ENCODE results near the gene DNER.

The DNER gene

DNA sequence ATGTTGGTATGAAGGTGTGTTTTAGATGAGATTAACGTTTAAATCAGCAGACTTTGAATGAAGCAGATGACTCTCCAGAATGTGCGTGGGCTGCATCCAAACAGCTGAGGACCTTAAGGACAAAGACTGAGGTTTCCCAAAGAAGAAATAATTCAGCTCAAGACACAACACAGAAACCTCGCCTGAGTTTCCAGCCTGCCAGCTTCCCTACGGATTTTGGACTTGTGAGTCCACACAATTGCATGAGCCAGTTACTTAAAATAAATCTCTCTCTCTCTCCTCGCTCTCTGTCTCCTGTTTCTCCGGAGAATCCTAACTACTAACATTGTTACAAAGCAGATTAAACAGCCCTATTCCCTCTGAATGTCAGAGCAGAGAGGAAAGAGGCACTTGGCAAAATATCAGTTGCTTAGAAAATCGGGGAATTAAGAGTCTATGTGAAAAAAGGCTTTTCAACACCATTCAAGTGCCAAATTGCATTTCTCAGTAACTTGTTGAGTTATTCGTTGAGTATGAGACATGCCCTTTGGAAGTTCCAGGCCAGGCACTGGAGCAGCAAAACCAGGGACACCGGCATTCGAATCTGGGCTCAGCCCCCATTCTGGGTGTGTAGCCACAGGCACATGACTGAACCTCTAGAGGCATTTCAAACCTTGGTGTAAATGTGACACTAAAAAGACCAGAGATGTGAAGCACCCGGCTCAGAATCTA is 268.7 kb downstream of the DNER start:
- no peak for DNase-seq (ENCODE audit: extremely low read depth, insufficient read length)
- no peak overlapping the region for H3K4me3 ChIP-seq (replicated peaks; ENCODE audit: low read depth, low read length)
- TF ChIP-seq, protein P1, sequence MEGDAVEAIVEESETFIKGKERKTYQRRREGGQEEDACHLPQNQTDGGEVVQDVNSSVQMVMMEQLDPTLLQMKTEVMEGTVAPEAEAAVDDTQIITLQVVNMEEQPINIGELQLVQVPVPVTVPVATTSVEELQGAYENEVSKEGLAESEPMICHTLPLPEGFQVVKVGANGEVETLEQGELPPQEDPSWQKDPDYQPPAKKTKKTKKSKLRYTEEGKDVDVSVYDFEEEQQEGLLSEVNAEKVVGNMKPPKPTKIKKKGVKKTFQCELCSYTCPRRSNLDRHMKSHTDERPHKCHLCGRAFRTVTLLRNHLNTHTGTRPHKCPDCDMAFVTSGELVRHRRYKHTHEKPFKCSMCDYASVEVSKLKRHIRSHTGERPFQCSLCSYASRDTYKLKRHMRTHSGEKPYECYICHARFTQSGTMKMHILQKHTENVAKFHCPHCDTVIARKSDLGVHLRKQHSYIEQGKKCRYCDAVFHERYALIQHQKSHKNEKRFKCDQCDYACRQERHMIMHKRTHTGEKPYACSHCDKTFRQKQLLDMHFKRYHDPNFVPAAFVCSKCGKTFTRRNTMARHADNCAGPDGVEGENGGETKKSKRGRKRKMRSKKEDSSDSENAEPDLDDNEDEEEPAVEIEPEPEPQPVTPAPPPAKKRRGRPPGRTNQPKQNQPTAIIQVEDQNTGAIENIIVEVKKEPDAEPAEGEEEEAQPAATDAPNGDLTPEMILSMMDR (IDR thresholded peaks at IDR 0.05; ENCODE audit: insufficient read depth, low read length, poor library complexity, severe bottlenecking), result no peak
- no peaks in the 10 kb centered on the region for H3K36me3 ChIP-seq (ENCODE audit: control insufficient read depth, insufficient read depth, low read length)
- H3K27me3 ChIP-seq (replicated peaks; ENCODE audit: control insufficient read depth, insufficient read depth, low read length), result no peaks in the 10 kb centered on the region

DNA sequence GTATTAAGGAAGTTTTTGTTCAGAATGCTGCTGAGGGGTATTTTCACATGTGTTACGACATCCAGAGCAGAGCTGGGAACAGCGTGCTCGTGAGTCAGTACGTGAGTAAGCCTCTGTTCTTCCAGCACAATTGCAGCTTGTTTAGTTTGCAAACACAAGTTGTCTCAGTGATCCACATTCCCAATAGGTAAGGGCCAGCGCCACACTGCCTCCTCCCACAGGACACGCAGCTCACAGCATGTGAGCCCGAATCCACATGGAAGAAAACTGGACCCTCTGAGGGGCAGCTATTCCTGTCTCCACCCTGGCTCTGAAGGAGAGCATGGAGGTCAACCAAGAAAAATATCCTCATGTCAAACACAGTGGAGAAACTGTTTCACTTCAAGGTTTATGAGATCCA is 269.3 kb downstream of the DNER start:
- DNase-seq (ENCODE audit: extremely low read depth, insufficient read length), result no peak
- H3K36me3 ChIP-seq (ENCODE audit: control insufficient read depth, insufficient read depth, low read length), result no peaks in the 10 kb centered on the region
- H3K27me3 ChIP-seq (replicated peaks; ENCODE audit: control insufficient read depth, insufficient read depth, low read length), result no peaks in the 10 kb centered on the region
- H3K4me3 ChIP-seq (replicated peaks; ENCODE audit: low read depth, low read length), result no peak overlapping the region
- TF ChIP-seq, protein P1 (IDR thresholded peaks at IDR 0.05; ENCODE audit: insufficient read depth, low read length, poor library complexity, severe bottlenecking), result no peak

DNA sequence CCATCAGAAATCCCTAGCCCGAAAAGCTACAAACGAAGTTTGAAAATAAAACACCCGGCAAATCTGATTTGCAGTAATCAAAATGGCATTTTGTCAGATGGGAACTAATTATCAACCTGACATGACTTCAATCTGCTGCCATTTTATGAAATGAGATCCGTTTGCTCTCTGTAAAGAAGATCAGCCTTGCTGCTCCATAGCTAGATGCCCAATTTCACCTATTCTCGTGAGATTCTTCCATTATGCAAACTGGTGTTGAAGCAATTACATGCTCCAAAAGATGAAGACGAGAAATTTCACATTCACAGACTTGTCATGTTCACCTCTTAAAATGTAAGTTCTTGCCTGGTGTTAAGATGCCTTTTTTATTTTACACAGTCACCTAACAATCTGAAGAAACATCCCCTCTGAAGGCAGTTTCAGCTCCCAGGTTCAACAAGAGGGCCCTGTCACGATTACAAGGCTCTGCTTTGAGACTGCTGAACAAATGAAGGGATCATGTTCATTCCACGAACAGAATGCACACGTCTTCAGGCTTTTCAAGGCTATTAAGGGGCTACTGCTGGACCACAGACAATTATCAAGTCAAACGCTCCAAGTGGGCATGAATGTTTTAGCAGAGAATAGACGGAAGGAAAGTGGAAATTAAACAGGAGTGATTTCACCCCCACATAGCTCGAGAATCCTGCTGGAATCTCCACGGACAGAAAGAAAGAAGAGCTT is 270.6 kb downstream of the DNER start:
- TF ChIP-seq, protein P1 (IDR thresholded peaks at IDR 0.05; ENCODE audit: insufficient read depth, low read length, poor library complexity, severe bottlenecking), result no peak

DNA sequence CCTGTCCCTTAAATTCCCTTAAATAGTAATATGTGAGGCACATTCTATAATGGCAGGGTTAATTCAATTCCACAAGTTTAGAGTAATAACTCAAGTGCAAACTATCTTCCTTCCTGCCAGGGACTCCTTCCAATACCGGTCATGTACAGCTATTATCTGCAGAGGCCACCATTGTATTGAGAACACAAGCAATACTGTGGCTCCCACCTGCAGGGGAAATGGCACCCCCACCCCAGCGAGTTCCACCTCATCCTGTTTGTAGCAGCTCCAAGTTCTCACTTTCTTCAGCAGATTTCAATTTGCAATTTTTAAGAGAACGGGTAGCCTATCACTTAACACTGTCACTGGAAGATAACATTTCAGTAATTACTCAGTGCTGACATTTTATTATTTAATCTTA is 271.2 kb downstream of the DNER start:
- TF ChIP-seq, protein P1 (IDR thresholded peaks at IDR 0.05; ENCODE audit: insufficient read depth, low read length, poor library complexity, severe bottlenecking), result no peak
- no peaks in the 10 kb centered on the region for H3K27me3 ChIP-seq (replicated peaks; ENCODE audit: control insufficient read depth, insufficient read depth, low read length)
- DNase-seq (ENCODE audit: extremely low read depth, insufficient read length), result no peak
- H3K4me3 ChIP-seq (replicated peaks; ENCODE audit: low read depth, low read length), result no peak overlapping the region
- no peaks in the 10 kb centered on the region for H3K36me3 ChIP-seq (ENCODE audit: control insufficient read depth, insufficient read depth, low read length)

More for the DNA sequence above, 270.6 kb downstream of the DNER start:
- Histone ChIP-seq H3K4me3 (replicated peaks; ENCODE audit: low read depth, low read length) (no peak overlapping the region), H3K36me3 (ENCODE audit: control insufficient read depth, insufficient read depth, low read length) (no peaks in the 10 kb centered on the region), H3K27me3 (replicated peaks; ENCODE audit: control insufficient read depth, insufficient read depth, low read length) (no peaks in the 10 kb centered on the region)
- DNase-seq (ENCODE audit: extremely low read depth, insufficient read length), result no peak

DNA sequence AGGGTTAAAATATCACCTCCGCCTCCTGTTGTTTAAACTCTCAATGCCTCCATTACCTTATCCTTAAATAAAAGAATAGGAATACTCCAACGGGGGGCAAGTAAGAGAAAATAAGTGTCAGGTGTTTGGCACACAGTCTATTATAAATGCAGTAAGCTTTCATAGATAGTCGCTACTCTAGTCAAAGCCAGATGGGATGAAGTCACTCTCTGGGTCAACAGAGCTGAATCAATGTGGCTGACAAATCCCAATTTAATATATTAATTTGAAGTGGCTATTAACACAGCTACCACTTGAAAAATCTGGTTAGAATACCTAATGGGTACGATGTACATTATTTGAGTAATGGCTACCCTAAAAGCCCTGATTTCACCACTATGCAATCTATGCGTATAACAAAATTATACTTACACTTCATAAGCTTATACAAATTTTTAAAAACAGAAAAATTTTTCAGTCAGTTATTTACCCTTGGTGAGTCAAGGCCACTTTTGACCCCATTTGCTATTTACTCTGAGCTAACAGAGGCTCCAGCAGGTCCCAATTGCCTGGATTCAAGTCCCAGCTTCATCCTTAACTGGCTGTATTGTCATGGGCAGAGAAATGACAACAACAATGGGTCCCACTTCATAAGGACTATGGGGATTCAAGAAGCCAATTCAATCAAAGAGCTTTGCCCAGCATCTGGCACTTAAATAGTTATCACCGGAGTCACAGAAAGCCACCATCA is 275.8 kb downstream of the DNER start:
- no peak overlapping the region for H3K4me3 ChIP-seq (replicated peaks; ENCODE audit: low read depth, low read length)
- no peaks in the 10 kb centered on the region for H3K36me3 ChIP-seq (ENCODE audit: control insufficient read depth, insufficient read depth, low read length)
- DNase-seq (ENCODE audit: extremely low read depth, insufficient read length), result no peak
- no peaks in the 10 kb centered on the region; the same call in none of the 2 replicates for H3K27me3 ChIP-seq (replicated peaks; ENCODE audit: control insufficient read depth, insufficient read depth, low read length)
- TF ChIP-seq, protein P1 (IDR thresholded peaks at IDR 0.05; ENCODE audit: insufficient read depth, low read length, poor library complexity, severe bottlenecking), result no peak

Measured in GM06990 (cell line).